GM12878 (cell line): ENCODE measurements around the gene GPR26. TPM values are rescaled to one million over a fixed set of nuclear protein-coding genes. Genes with fewer than 3 reads are reported as not detected.

Experiments
- BHLHE40 ChIP-seq, 2 experiments: fragments of 450-650 bp in 1 of 2; IDR thresholded peaks; 2 replicates each; pipeline ENCODE4 v1.6.1; 2011 to 2017; ENCODE audit warnings: low read depth in 2 of 2, borderline replicate concordance in 1 of 2, improper control_type of control experiment in 1 of 2, low read length in 1 of 2, mild to moderate bottlenecking in 1 of 2
- CBX3 ChIP-seq: fragments of 200-600 bp; sonication (generic); IDR thresholded peaks from 2 replicates; pipeline ENCODE4 v1.6.1; 2016; ENCODE audit warnings: low read depth, borderline replicate concordance
- FOXM1 ChIP-seq: IDR thresholded peaks from 2 replicates; pipeline ENCODE4 v1.6.1; 2012; ENCODE audit warnings: low read depth, mild to moderate bottlenecking, inconsistent platforms, low read length, moderate library complexity
- RB1 ChIP-seq: fragments of 450-650 bp; formaldehyde crosslinking; IDR thresholded peaks from 2 replicates; pipeline ENCODE4 v1.6.1; 2017; ENCODE audit warnings: mild to moderate bottlenecking, borderline replicate concordance
- SREBF2 ChIP-seq: IDR thresholded peaks from 2 replicates; pipeline ENCODE4 v1.6.1; 2012; ENCODE audit warnings: mild to moderate bottlenecking, low read length
- polyA plus RNA-seq, 11 experiments: library from polyadenylated mRNA; depleted of rRNA in 4 of 11; unstranded in 6 of 11; stranded (reverse) in 5 of 11; fragments of >200 nt; fragmentation: Nextera tagmentation in 4 of 11; fragmentation: Illumina TruSeq in 1 of 11; extraction: Ambion mirVana in 4 of 11; extraction: Trizol in 1 of 11; gene quantifications; 1 replicate in 1 of 11; 2 replicates in 10 of 11; pipeline versions ENCODE4 v1.2.1 to v1.2.3, GENCODE V29; 2011 to 2016; ENCODE audit warnings: inconsistent platforms in 2 of 11, missing spikeins in 2 of 11, low read depth in 1 of 11
- total RNA-seq, 4 experiments: library from RNA; depleted of rRNA in 3 of 4; stranded (reverse); fragments of >200 nt in 3 of 4; fragmentation: Illumina TruSeq in 1 of 4; extraction: Trizol in 1 of 4; gene quantifications; 2 replicates each; pipeline versions ENCODE4 v1.2.1 to v1.2.3, GENCODE V29; 2013 to 2021
- TF ChIP-seq, protein P1 (sequence below): IDR thresholded peaks from 2 replicates; pipeline ENCODE4 v1.6.1; 2011; ENCODE audit warnings: low read depth, low read length, improper control_type of control experiment, borderline replicate concordance
- TF ChIP-seq, protein P2 (sequence below): fragments of 450-650 bp; IDR thresholded peaks from 2 replicates; pipeline ENCODE4 v1.6.1; 2017; ENCODE audit warnings: mild to moderate bottlenecking, low read depth, inconsistent platforms; ENCODE audit not compliant: poor library complexity, severe bottlenecking
- TF ChIP-seq, protein P3 (sequence below): fragments of 450-650 bp; formaldehyde crosslinking; IDR thresholded peaks from 2 replicates; pipeline ENCODE4 v1.4.0; 2020; ENCODE audit warnings: mild to moderate bottlenecking, moderate library complexity

Gene GPR26
- total and polyA plus RNA-seq, 10 of the 15 experiments (the other 5 are each of a cell fraction or from before 2014, with no cell fraction given), result 0.01 to 0.03 TPM; not detected in 8

DNA sequence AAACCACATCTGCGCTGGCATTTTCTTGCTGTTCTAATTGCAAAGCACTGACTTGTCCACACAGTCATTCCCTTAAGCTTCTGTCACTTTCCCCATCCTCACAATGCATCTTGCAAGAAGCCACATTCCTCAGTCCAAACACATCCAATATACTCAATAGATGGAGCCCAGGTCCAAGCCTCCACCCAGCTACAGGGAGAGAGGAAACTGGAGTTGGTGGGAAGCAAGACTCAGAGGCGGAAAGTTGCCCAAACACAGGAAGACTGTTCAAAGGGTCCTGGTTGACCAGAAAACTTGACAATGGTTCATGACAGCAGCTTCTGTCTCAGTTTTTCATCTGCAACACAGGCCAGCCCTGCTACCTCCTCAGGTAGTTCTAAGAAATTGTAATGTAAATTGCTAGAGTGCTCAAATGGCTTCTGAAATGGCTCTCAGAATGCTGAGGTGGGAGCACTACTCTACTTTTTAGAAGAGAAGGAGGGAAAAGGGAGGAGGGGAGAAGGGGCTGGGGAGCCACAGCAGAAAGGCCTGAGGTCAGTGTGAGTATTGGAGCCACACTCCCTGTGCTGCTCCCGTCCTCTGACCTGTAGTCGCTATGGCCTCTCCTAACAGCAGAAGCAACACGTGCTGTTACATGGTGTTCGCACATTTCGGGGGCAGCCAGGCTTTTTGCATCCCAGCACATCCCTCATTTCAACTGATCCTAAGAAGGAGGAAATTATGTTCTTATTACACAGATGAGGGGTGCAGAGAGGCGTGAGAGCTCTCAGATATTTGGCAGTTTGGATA is 46.9 kb upstream of the GPR26 start (continued):
- TF ChIP-seq, protein P1, sequence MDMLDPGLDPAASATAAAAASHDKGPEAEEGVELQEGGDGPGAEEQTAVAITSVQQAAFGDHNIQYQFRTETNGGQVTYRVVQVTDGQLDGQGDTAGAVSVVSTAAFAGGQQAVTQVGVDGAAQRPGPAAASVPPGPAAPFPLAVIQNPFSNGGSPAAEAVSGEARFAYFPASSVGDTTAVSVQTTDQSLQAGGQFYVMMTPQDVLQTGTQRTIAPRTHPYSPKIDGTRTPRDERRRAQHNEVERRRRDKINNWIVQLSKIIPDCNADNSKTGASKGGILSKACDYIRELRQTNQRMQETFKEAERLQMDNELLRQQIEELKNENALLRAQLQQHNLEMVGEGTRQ, result no peak
- TF ChIP-seq FOXM1 (no peak), BHLHE40 (IDR thresholded peaks at IDR 0.05; ENCODE audit: borderline replicate concordance in 1 of 2, low read depth in 2 of 2, low read length in 1 of 2) (no peak), CBX3 (no peak), RB1 (no peak), SREBF2 (no peak)
- TF ChIP-seq, protein P2, sequence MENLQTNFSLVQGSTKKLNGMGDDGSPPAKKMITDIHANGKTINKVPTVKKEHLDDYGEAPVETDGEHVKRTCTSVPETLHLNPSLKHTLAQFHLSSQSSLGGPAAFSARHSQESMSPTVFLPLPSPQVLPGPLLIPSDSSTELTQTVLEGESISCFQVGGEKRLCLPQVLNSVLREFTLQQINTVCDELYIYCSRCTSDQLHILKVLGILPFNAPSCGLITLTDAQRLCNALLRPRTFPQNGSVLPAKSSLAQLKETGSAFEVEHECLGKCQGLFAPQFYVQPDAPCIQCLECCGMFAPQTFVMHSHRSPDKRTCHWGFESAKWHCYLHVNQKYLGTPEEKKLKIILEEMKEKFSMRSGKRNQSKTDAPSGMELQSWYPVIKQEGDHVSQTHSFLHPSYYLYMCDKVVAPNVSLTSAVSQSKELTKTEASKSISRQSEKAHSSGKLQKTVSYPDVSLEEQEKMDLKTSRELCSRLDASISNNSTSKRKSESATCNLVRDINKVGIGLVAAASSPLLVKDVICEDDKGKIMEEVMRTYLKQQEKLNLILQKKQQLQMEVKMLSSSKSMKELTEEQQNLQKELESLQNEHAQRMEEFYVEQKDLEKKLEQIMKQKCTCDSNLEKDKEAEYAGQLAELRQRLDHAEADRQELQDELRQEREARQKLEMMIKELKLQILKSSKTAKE, result no peak
- TF ChIP-seq, protein P3, sequence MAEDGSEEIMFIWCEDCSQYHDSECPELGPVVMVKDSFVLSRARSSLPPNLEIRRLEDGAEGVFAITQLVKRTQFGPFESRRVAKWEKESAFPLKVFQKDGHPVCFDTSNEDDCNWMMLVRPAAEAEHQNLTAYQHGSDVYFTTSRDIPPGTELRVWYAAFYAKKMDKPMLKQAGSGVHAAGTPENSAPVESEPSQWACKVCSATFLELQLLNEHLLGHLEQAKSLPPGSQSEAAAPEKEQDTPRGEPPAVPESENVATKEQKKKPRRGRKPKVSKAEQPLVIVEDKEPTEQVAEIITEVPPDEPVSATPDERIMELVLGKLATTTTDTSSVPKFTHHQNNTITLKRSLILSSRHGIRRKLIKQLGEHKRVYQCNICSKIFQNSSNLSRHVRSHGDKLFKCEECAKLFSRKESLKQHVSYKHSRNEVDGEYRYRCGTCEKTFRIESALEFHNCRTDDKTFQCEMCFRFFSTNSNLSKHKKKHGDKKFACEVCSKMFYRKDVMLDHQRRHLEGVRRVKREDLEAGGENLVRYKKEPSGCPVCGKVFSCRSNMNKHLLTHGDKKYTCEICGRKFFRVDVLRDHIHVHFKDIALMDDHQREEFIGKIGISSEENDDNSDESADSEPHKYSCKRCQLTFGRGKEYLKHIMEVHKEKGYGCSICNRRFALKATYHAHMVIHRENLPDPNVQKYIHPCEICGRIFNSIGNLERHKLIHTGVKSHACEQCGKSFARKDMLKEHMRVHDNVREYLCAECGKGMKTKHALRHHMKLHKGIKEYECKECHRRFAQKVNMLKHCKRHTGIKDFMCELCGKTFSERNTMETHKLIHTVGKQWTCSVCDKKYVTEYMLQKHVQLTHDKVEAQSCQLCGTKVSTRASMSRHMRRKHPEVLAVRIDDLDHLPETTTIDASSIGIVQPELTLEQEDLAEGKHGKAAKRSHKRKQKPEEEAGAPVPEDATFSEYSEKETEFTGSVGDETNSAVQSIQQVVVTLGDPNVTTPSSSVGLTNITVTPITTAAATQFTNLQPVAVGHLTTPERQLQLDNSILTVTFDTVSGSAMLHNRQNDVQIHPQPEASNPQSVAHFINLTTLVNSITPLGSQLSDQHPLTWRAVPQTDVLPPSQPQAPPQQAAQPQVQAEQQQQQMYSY (CRISPR knock-in tag), result no peak
